ENCODE results near the gene ADAM8.
"Not testable (repeated sequence)": the region's sequence is repeated elsewhere in the genome, so short reads cannot be mapped to it uniquely, and the experiment has no call there.

Gene ADAM8

GRCh38 chr10:133276435-133277201 is at the start of gene ADAM8:
Gene ADAM8, minus strand, starts transcription at chr10:133276868. Its CDS starts 51 bp downstream, at chr10:133276817.
- no peak for DNase-seq (ENCODE audit: low read depth in 2 of 2, low spot score in 1 of 2)

- no peak for DNase-seq (ENCODE audit: low read depth in 2 of 2, low spot score in 1 of 2)
Observed at GRCh38 chr10:133326223-133326551, 49.5 kb upstream of the ADAM8 start.

- no peak for DNase-seq (ENCODE audit: low read depth in 2 of 2, low spot score in 1 of 2)
Observed at GRCh38 chr10:133325440-133326222, 49.0 kb upstream of the ADAM8 start.

- no peak for DNase-seq (ENCODE audit: low read depth in 2 of 2, low spot score in 1 of 2)
Observed at GRCh38 chr10:133324857-133325260, 48.2 kb upstream of the ADAM8 start.

- no peak for DNase-seq (ENCODE audit: low read depth in 2 of 2, low spot score in 1 of 2)
Observed at GRCh38 chr10:133324198-133324792, 47.6 kb upstream of the ADAM8 start.

GRCh38 chr10:133322064-133322709 is 45.5 kb upstream of the ADAM8 start:
- DNase-seq (ENCODE audit: low read depth in 2 of 2, low spot score in 1 of 2), result not testable (repeated sequence)

- not testable (repeated sequence) for DNase-seq (ENCODE audit: low read depth in 2 of 2, low spot score in 1 of 2)
Observed at GRCh38 chr10:133320852-133321422, 44.3 kb upstream of the ADAM8 start.

GRCh38 chr10:133318494-133319127 is 41.9 kb upstream of the ADAM8 start:
- no peak for DNase-seq (ENCODE audit: low read depth in 2 of 2, low spot score in 1 of 2)

- no peak for DNase-seq (ENCODE audit: low read depth in 2 of 2, low spot score in 1 of 2)
Observed at GRCh38 chr10:133316732-133317131, 40.1 kb upstream of the ADAM8 start.

GRCh38 chr10:133316266-133316665 is 39.6 kb upstream of the ADAM8 start:
- no peak for DNase-seq (ENCODE audit: low read depth in 2 of 2, low spot score in 1 of 2)

- DNase-seq (ENCODE audit: low read depth in 2 of 2, low spot score in 1 of 2), result no peak
Observed at GRCh38 chr10:133315847-133316246, 39.2 kb upstream of the ADAM8 start.

- DNase-seq (ENCODE audit: low read depth in 2 of 2, low spot score in 1 of 2), result no peak
Observed at GRCh38 chr10:133314911-133315310, 38.2 kb upstream of the ADAM8 start.

- DNase-seq (ENCODE audit: low read depth in 2 of 2, low spot score in 1 of 2), result no peak
Observed at GRCh38 chr10:133313192-133313591, 36.5 kb upstream of the ADAM8 start.

- DNase-seq (ENCODE audit: low read depth in 2 of 2, low spot score in 1 of 2), result no peak
Observed at GRCh38 chr10:133312769-133313145, 36.1 kb upstream of the ADAM8 start.

- DNase-seq (ENCODE audit: low read depth in 2 of 2, low spot score in 1 of 2), result no peak
Observed at GRCh38 chr10:133312016-133312768, 35.5 kb upstream of the ADAM8 start.

- DNase-seq (ENCODE audit: low read depth in 2 of 2, low spot score in 1 of 2), result no peak
Observed at GRCh38 chr10:133311570-133311969, 34.9 kb upstream of the ADAM8 start.

GRCh38 chr10:133310789-133311188 is 34.1 kb upstream of the ADAM8 start:
- no peak for DNase-seq (ENCODE audit: low read depth in 2 of 2, low spot score in 1 of 2)

GRCh38 chr10:133310399-133310755 is 33.7 kb upstream of the ADAM8 start:
- no peak for DNase-seq (ENCODE audit: low read depth in 2 of 2, low spot score in 1 of 2)

- DNase-seq (ENCODE audit: low read depth in 2 of 2, low spot score in 1 of 2), result no peak
Observed at GRCh38 chr10:133309720-133310398, 33.2 kb upstream of the ADAM8 start.

Measured in stimulated activated CD8-positive, alpha-beta memory T cell treated with anti-CD3 and anti-CD28 coated beads, Interleukin-4, amount 100 ng/mL, for 4 hours (primary cell).